GM18873 (cell line): ENCODE measurements around the gene DAPK1.

Experiments used
- ATAC-seq: cut with Tn5 transposase; IDR thresholded peaks from one replicate; pipeline ENCODE4 v1.9.1; 2021; ENCODE audit warnings: mild to moderate bottlenecking, moderate library complexity, moderate number of reproducible peaks; ENCODE audit not compliant: unreplicated experiment, low FRiP score

Gene DAPK1

GRCh38 chr9:87606841-87607521 is 109.3 kb downstream of the DAPK1 start:
- ATAC-seq, result no peak

- no peak for ATAC-seq
Measured at GRCh38 chr9:87607859-87608258, 110.2 kb downstream of the DAPK1 start.

- ATAC-seq, result no peak
Measured at GRCh38 chr9:87609002-87609401, 111.3 kb downstream of the DAPK1 start.

GRCh38 chr9:87609486-87609885 is 111.8 kb downstream of the DAPK1 start:
- no peak for ATAC-seq

- ATAC-seq, result no peak
Measured at GRCh38 chr9:87610200-87611155, 112.8 kb downstream of the DAPK1 start.

- no peak for ATAC-seq
Measured at GRCh38 chr9:87611776-87612175, 114.1 kb downstream of the DAPK1 start.

GRCh38 chr9:87612536-87612935 is 114.9 kb downstream of the DAPK1 start:
- ATAC-seq, result no peak

GRCh38 chr9:87613265-87614111 is 115.8 kb downstream of the DAPK1 start:
- ATAC-seq, result no peak

- ATAC-seq, result no peak
Measured at GRCh38 chr9:87614397-87614796, 116.7 kb downstream of the DAPK1 start.

GRCh38 chr9:87615136-87615535 is 117.5 kb downstream of the DAPK1 start:
- ATAC-seq, result no peak

GRCh38 chr9:87615547-87616148 is 118.0 kb downstream of the DAPK1 start:
- ATAC-seq, result no peak

GRCh38 chr9:87618226-87618625 is 120.6 kb downstream of the DAPK1 start:
- no peak for ATAC-seq

GRCh38 chr9:87618931-87619330 is 121.3 kb downstream of the DAPK1 start:
- ATAC-seq, result no peak

- ATAC-seq, result no peak
Measured at GRCh38 chr9:87619346-87619745, 121.7 kb downstream of the DAPK1 start.

GRCh38 chr9:87620731-87621322 is 123.2 kb downstream of the DAPK1 start:
- ATAC-seq, result no peak

GRCh38 chr9:87622098-87622497 is 124.4 kb downstream of the DAPK1 start:
- ATAC-seq, result no peak

GRCh38 chr9:87622923-87623322 is 125.3 kb downstream of the DAPK1 start:
- ATAC-seq, result no peak

GRCh38 chr9:87628346-87628745 is 130.7 kb downstream of the DAPK1 start:
- ATAC-seq, result no peak

- ATAC-seq, result no peak
Measured at GRCh38 chr9:87629104-87629503, 131.4 kb downstream of the DAPK1 start.

GRCh38 chr9:87630266-87630665 is 132.6 kb downstream of the DAPK1 start:
- ATAC-seq, result no peak
